Measurements from ENCODE around the gene MVB12B. TPM values are rescaled to one million over a fixed set of nuclear protein-coding genes. Genes with fewer than 3 reads are reported as not detected.

MVB12B gene
- total RNA-seq, 1 experiment from 2014 or later = 5.8 TPM

DNA sequence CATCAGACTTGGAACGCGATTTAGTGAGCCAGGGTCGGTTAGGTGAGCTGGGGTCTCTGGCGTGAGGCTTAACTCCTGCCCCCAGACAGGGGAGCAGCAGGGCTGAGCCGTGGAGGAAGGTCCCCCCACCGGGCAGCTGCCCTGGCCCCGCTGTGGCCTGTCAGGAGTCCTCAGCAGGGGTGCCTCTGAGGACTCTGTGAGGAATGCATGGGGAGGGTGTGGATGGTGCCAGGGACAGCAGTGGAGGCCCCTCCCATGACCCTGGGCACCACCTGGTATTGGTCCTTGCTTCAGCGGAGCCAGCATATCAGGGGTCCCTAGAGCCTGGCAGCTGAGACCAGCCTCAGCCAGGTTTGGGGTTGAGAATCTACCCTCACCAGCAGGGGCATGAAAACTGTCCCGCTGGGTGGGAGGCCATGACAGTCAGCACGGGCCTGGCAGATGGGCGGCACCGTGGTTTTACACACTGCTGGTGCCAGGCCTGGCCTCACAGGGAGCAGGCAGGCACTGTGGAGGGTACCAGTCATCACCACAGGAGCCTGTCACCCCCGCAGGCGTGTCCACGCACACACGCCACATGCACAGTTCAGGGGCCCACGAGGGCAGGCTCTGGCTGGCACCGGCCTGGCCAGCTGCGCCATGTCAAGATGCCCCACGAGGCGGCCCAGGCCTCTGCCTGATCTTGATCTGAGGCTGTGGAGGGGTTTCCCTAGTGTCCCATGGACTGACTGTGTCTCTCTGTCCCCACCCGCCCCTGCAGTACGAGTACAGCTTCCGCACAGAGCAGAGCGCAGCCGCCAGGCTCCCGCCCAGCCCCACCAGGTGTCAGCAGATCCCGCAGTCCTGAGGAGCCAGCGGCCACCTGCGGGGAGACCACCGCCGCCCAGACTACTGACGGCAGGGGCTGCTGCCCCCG is 176.0 kb downstream of the MVB12B start:
- no peaks in the 10 kb centered on the region for H3K27me3 ChIP-seq (ENCODE audit: insufficient read depth, low read length)
- H2BK20ac ChIP-seq (ENCODE audit: low read depth, low read length, poor library complexity, severe bottlenecking) = no peak overlapping the region
- no peaks in the 10 kb centered on the region for H4K20me1 ChIP-seq (ENCODE audit: control insufficient read depth, insufficient read depth, insufficient read length)
- H3K9me3 ChIP-seq (ENCODE audit: control insufficient read depth, low read depth, low read length) = no peaks in the 10 kb centered on the region
- peaks cover 14% of the 10 kb centered on the region for H3K23me2 ChIP-seq (ENCODE audit: insufficient read length, low read depth, low read length, poor library complexity, severe bottlenecking)
- Mint-ChIP-seq H3K4me3 (no peak overlapping the region), H3K4me1 (peaks cover 11 to 13% of the 10 kb centered on the region in 2 experiments), H3K36me3 (ENCODE audit: insufficient read depth in 1 of 3, low read depth in 3 of 3) (no peaks in the 10 kb centered on the region), H3K27me3 (ENCODE audit: low read depth) (peaks cover 24% of the 10 kb centered on the region), H3K9me3 (no peaks in the 10 kb centered on the region), H3K27ac (no peak overlapping the region)
- TF ChIP-seq, protein P1, sequence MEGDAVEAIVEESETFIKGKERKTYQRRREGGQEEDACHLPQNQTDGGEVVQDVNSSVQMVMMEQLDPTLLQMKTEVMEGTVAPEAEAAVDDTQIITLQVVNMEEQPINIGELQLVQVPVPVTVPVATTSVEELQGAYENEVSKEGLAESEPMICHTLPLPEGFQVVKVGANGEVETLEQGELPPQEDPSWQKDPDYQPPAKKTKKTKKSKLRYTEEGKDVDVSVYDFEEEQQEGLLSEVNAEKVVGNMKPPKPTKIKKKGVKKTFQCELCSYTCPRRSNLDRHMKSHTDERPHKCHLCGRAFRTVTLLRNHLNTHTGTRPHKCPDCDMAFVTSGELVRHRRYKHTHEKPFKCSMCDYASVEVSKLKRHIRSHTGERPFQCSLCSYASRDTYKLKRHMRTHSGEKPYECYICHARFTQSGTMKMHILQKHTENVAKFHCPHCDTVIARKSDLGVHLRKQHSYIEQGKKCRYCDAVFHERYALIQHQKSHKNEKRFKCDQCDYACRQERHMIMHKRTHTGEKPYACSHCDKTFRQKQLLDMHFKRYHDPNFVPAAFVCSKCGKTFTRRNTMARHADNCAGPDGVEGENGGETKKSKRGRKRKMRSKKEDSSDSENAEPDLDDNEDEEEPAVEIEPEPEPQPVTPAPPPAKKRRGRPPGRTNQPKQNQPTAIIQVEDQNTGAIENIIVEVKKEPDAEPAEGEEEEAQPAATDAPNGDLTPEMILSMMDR (conservative IDR thresholded peaks at IDR 0.05) = peak; percentile 41; the same call in 2 of the 3 replicates
- no peak overlapping the region for H3K4me2 ChIP-seq (ENCODE audit: insufficient read depth, insufficient read length, low read length)
- peak; percentile 68 for DNase-seq
- H4K8ac ChIP-seq (replicated peaks; ENCODE audit: insufficient read length, low read depth, low read length) = no peak overlapping the region
- no peak overlapping the region for H3K56ac ChIP-seq (ENCODE audit: insufficient read length, low read depth, low read length)
- H2AK5ac ChIP-seq (ENCODE audit: insufficient read length, low read length) = no peak overlapping the region
- no peak overlapping the region for H2BK5ac ChIP-seq (ENCODE audit: insufficient read length, low read length)
- no peak overlapping the region for H4K5ac ChIP-seq (ENCODE audit: insufficient read length, low read depth, low read length)
- H3K4ac ChIP-seq (ENCODE audit: low read depth, low read length) = no peak overlapping the region
- no peak overlapping the region for H2BK12ac ChIP-seq (ENCODE audit: insufficient read length, low read depth, low read length)
- no peaks in the 10 kb centered on the region for H3K4me1 ChIP-seq (ENCODE audit: insufficient read depth, low read length)
- no peak overlapping the region for H3K23ac ChIP-seq (ENCODE audit: insufficient read length, low read depth, low read length)
- no peak overlapping the region for H4K91ac ChIP-seq (ENCODE audit: insufficient read length, low read depth, low read length)
- no peaks in the 10 kb centered on the region for H3K79me1 ChIP-seq (ENCODE audit: insufficient read depth, low read depth, low read length, poor library complexity, severe bottlenecking)
- H3K27ac ChIP-seq (ENCODE audit: insufficient read length, low read depth, low read length) = no peak overlapping the region
- no peaks in the 10 kb centered on the region for H3K79me2 ChIP-seq (ENCODE audit: insufficient read depth, low read length)
- no CpG with 5 or more reads among the region's 34 CpGs for WGBS (ENCODE audit: extremely low coverage, insufficient read length, low lambda C conversion rate)
- no peak overlapping the region for H3T11ph ChIP-seq (ENCODE audit: low read length)
- no peak overlapping the region for H3K9ac ChIP-seq (ENCODE audit: extremely low read depth, insufficient read length, low read length)
- H2BK120ac ChIP-seq (ENCODE audit: low read depth, low read length, poor library complexity, severe bottlenecking) = no peak overlapping the region
- no peak overlapping the region for H3K14ac ChIP-seq (ENCODE audit: insufficient read depth, low read length)
- H2AFZ ChIP-seq (ENCODE audit: low read length) = no peak overlapping the region
- H3K18ac ChIP-seq (ENCODE audit: insufficient read length, low read depth, low read length) = no peak overlapping the region
- H2BK15ac ChIP-seq (ENCODE audit: low read depth, low read length) = no peak overlapping the region
